OCI-LY3 (cell line): ENCODE results near the gene WDR45.
A peak's percentile ranks its signal among the peaks of the same experiment; 100 is the strongest.

Source experiments
- H2AFZ ChIP-seq: fragments of 200-600, 300-600 bp; shearing (Covaris generic); 2 replicates; pipeline ENCODE4 v1.6.0; 2014; ENCODE audit warnings: antibody characterized with exemption, low read depth, low read length
- H3K27ac ChIP-seq: fragments of 200-600, 300-600 bp; sonication (generic); 2 replicates; pipeline ENCODE4 v1.5.1; 2014; ENCODE audit warnings: mild to moderate bottlenecking, low read length, moderate library complexity, mixed read lengths
- H3K27me3 ChIP-seq: fragments of 200-600, 300-600 bp; sonication (generic); 2 replicates; pipeline ENCODE4 v1.6.1; 2014; ENCODE audit warnings: low read depth, low read length, mixed read lengths
- H3K36me3 ChIP-seq: fragments of 200-600, 300-600 bp; sonication (generic); replicated peaks from 2 replicates; pipeline ENCODE3; 2014; ENCODE audit warnings: low read depth, low read length, mixed read lengths
- H3K4me1 ChIP-seq: fragments of 300-600, 200-600 bp; sonication (generic); 2 replicates; pipeline ENCODE4 v1.6.1; 2014; ENCODE audit warnings: low read length, mixed read lengths
- H3K4me2 ChIP-seq: fragments of 200-600, 300-600 bp; sonication (generic); 2 replicates; pipeline ENCODE4 v1.6.1; 2014; ENCODE audit warnings: low read length, mixed read lengths
- H3K4me3 ChIP-seq: fragments of 300-600, 200-600 bp; sonication (generic); 2 replicates; pipeline ENCODE4 v1.5.1; 2014; ENCODE audit warnings: antibody characterized with exemption, mild to moderate bottlenecking, low read length, moderate library complexity
- H3K79me2 ChIP-seq: fragments of 300-600, 200-600 bp; shearing (Covaris generic); 2 replicates; pipeline ENCODE4 v1.6.1; 2014; ENCODE audit warnings: mild to moderate bottlenecking, low read length, mixed read lengths
- H3K9ac ChIP-seq: fragments of 300-600, 200-600 bp; shearing (Covaris generic); 2 replicates; pipeline ENCODE4 v1.6.0; 2014; ENCODE audit warnings: mild to moderate bottlenecking, low read length, moderate library complexity
- H3K9me3 ChIP-seq: fragments of 200-600, 300-600 bp; shearing (Covaris generic); 2 replicates; pipeline ENCODE4 v1.6.1; 2014; ENCODE audit warnings: low read length, mixed read lengths; ENCODE audit not compliant: insufficient read depth
- H4K20me1 ChIP-seq: fragments of 200-600, 300-600 bp; sonication (generic); 2 replicates; pipeline ENCODE4 v1.6.1; 2016; ENCODE audit warnings: low read length, mixed read lengths; ENCODE audit not compliant: insufficient read depth
- CTCF ChIP-seq: fragments of 200-600, 300-600 bp; sonication (generic); IDR thresholded peaks from 2 replicates; pipeline ENCODE4 v1.5.1; 2014; ENCODE audit warnings: antibody characterized with exemption, low read length, low read depth
- EZH2phosphoT487 ChIP-seq: fragments of 200-600 bp; shearing (Covaris generic); IDR thresholded peaks from 2 replicates; pipeline ENCODE4 v1.6.1; 2018; ENCODE audit warnings: antibody characterized with exemption, mixed run types, low read depth

The WDR45 gene

DNA sequence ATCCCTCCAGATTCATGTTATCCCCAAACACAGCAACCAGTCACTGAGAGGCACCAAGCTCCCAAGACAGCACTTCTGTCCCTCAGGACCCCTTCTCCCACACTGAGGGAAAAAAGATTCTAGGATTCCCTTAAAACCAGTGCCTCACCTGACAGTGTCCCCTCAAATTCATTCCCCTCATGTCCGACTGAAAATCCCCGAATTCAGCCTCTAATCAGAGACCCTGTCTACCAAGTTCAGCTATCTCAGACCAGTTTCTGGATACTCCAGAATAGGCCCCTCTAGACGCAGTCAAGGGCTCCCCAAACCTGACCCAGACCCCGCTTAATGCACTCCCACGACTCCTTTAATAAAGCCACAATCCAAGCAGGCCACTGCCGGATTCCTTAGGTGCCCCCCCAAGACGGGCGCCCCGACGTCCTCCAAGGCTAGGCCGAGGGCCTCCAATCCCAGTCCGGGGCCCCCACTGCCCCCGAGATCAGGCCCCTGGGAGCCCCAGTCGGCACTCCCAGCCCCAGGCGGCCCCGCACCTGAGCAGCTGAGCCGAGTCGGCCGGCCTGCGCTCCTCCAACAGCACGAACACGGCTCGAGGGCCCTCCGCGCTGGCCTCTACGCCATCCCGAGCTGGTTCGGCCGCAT, 37.0 kb downstream of the WDR45 start:
- no peaks in the 10 kb centered on the region for H3K27me3 ChIP-seq
- H3K4me1 ChIP-seq, result peaks cover 26% of the 10 kb centered on the region
- peaks cover 25% of the 10 kb centered on the region for H3K79me2 ChIP-seq
- peak overlapping the region; percentile 76 for H3K27ac ChIP-seq
- peak overlapping the region; percentile 97 for H3K9ac ChIP-seq
- no peaks in the 10 kb centered on the region for H4K20me1 ChIP-seq
- H3K4me2 ChIP-seq, result peak overlapping the region; percentile 99
- H3K4me3 ChIP-seq, result peak overlapping the region; percentile 98
- H2AFZ ChIP-seq, result peak overlapping the region; percentile 9; the same call in 1 of the 2 replicates
- TF ChIP-seq CTCF (no peak), EZH2phosphoT487 (no peak)
- H3K9me3 ChIP-seq, result no peaks in the 10 kb centered on the region
- peaks cover 15% of the 10 kb centered on the region for H3K36me3 ChIP-seq

DNA sequence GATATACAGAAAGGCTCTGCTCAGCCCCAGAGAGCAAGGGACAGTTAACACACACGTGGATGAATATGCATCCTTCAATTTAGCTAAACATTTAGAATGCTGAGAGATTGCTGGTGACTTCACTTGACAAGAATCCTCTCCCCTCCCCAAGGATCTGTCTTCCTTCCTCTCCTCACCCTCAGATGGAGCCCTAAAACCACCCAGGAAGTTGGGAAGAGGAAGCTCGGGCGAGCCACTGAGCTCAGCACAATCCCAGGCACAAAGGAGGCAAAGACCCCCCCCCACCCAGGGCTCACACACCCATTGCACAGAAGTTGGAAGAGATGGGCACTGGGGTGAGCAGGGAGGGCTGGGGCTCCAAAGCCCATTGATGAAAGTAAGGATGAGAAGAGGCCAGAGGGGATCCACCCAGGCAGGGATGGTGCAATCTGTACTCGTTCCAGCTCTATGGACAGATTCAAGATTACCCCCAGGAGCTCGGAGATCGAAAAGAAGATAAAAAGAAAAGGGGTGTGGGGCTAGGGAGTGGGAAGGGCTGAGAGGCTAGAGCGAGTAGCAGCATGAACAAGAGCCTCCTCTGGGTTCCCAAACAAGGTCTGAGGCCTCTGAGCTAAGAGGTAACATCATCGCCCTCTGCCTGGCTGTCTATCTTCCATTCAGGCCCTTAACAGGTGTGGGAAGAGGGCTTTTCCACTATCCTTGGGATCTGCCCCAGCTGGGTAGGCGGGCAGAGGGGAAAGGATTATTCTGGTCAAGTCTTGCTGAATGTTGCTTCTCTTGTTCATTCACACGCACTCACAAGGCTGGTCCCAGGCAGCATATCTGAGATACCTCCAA, 37.7 kb downstream of the WDR45 start:
- TF ChIP-seq CTCF (no peak), EZH2phosphoT487 (no peak)
- H3K79me2 ChIP-seq, result peaks cover 25% of the 10 kb centered on the region
- peaks cover 26% of the 10 kb centered on the region for H3K4me1 ChIP-seq
- peaks cover 17% of the 10 kb centered on the region for H3K36me3 ChIP-seq
- H3K4me3 ChIP-seq, result peak overlapping the region; percentile 98
- no peaks in the 10 kb centered on the region for H3K27me3 ChIP-seq
- H3K4me2 ChIP-seq, result peak overlapping the region; percentile 99
- no peak overlapping the region for H2AFZ ChIP-seq
- H4K20me1 ChIP-seq, result no peaks in the 10 kb centered on the region
- peak overlapping the region; percentile 76 for H3K27ac ChIP-seq
- no peaks in the 10 kb centered on the region for H3K9me3 ChIP-seq
- peak overlapping the region; percentile 97 for H3K9ac ChIP-seq

DNA sequence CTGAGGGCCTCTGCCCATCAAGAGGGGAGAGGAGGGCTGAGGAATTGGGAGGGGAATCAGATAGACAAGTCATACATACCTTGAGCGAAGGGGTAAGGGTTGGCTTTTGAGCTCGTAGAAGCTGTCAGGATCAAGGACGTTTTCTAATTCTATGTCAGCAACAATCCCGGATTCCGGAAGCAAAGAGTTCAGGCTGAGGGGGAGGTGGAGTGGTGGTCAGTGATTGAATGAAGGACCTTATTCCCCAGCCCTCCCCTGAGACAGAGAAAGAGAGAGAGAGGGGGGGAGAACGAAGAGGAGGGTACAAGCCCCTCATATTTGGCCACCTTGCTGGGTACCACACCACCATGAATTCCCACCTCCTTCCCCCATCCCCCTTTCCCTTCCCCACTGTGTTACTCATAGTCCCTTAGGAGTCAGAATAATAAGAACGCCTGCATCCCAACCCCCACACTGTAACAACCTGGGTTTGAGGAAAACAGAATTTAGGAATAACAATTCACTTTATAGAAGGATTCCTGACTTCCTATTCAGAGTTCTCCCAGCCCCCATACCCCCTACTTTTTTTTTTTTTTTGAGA, 39.2 kb downstream of the WDR45 start:
- H3K36me3 ChIP-seq, result peaks cover 17% of the 10 kb centered on the region
- H3K4me1 ChIP-seq, result peaks cover 26% of the 10 kb centered on the region
- no peak overlapping the region for H3K4me3 ChIP-seq
- H3K4me2 ChIP-seq, result peak overlapping the region; percentile 36
- H2AFZ ChIP-seq, result no peak overlapping the region
- peak overlapping the region; percentile 39; the same call in 1 of the 2 replicates for H3K27ac ChIP-seq
- peaks cover 25% of the 10 kb centered on the region for H3K79me2 ChIP-seq
- H3K9me3 ChIP-seq, result no peaks in the 10 kb centered on the region
- no peaks in the 10 kb centered on the region for H4K20me1 ChIP-seq
- H3K27me3 ChIP-seq, result no peaks in the 10 kb centered on the region
- TF ChIP-seq CTCF (no peak), EZH2phosphoT487 (no peak)
- H3K9ac ChIP-seq, result no peak overlapping the region
